ENCODE data around the gene RGCC.

Gene RGCC

GRCh38 chr13:41467425-41467945 is 10.1 kb downstream of the RGCC start:
- H3K4me1 ChIP-seq (ENCODE audit: insufficient read depth, low read length, poor library complexity, severe bottlenecking): peaks cover 53% of the 10 kb centered on the region
- no peaks in the 10 kb centered on the region for H3K36me3 ChIP-seq (ENCODE audit: insufficient read depth, low read length)
- TF ChIP-seq CTCF (conservative IDR thresholded peaks at IDR 0.05; ENCODE audit: low read length) (peak; percentile 31), EZH2phosphoT487 (IDR thresholded peaks at IDR 0.05; ENCODE audit: borderline replicate concordance) (no peak)
- H3K27me3 ChIP-seq (ENCODE audit: insufficient read depth, low read length, poor library complexity, severe bottlenecking): no peaks in the 10 kb centered on the region
- no peak overlapping the region for H3K4me3 ChIP-seq (ENCODE audit: low read length, poor library complexity, severe bottlenecking)
- H3K4me2 ChIP-seq (ENCODE audit: low read depth, low read length, poor library complexity, severe bottlenecking): peak overlapping the region; percentile 68
- H3K9me2 ChIP-seq (replicated peaks; ENCODE audit: low read depth, low read length): no peaks in the 10 kb centered on the region
- H4K20me1 ChIP-seq (ENCODE audit: insufficient read depth, low read length, poor library complexity, severe bottlenecking): no peaks in the 10 kb centered on the region
- H2AFZ ChIP-seq (ENCODE audit: low read length): no peak overlapping the region; the same call in 1 of the 2 replicates
- H3K79me2 ChIP-seq (ENCODE audit: insufficient read depth, low read length): no peaks in the 10 kb centered on the region
- H3F3A ChIP-seq (ENCODE audit: low read depth): peaks cover 5% of the 10 kb centered on the region; the same call in 1 of the 2 replicates
- peak overlapping the region; percentile 56 for H3K9ac ChIP-seq (ENCODE audit: low read depth, low read length, poor library complexity, severe bottlenecking)
- no peaks in the 10 kb centered on the region for H3K9me3 ChIP-seq (ENCODE audit: insufficient read depth, low read depth, low read length)

- H3K27me3 ChIP-seq (ENCODE audit: insufficient read depth, low read length, poor library complexity, severe bottlenecking): no peaks in the 10 kb centered on the region
- H2AFZ ChIP-seq (ENCODE audit: low read length): no peak overlapping the region
- H3K9me2 ChIP-seq (replicated peaks; ENCODE audit: low read depth, low read length): no peaks in the 10 kb centered on the region
- H3K36me3 ChIP-seq (ENCODE audit: insufficient read depth, low read length): no peaks in the 10 kb centered on the region
- H3K4me2 ChIP-seq (ENCODE audit: low read depth, low read length, poor library complexity, severe bottlenecking): no peak overlapping the region
- no peak overlapping the region for H3K4me3 ChIP-seq (ENCODE audit: low read length, poor library complexity, severe bottlenecking)
- no peaks in the 10 kb centered on the region for H4K20me1 ChIP-seq (ENCODE audit: insufficient read depth, low read length, poor library complexity, severe bottlenecking)
- H3K9ac ChIP-seq (ENCODE audit: low read depth, low read length, poor library complexity, severe bottlenecking): no peak overlapping the region
- H3F3A ChIP-seq (ENCODE audit: low read depth): peaks cover 5% of the 10 kb centered on the region; the same call in 1 of the 2 replicates
- no peaks in the 10 kb centered on the region for H3K9me3 ChIP-seq (ENCODE audit: insufficient read depth, low read depth, low read length)
- H3K4me1 ChIP-seq (ENCODE audit: insufficient read depth, low read length, poor library complexity, severe bottlenecking): peaks cover 44% of the 10 kb centered on the region
- no peaks in the 10 kb centered on the region for H3K79me2 ChIP-seq (ENCODE audit: insufficient read depth, low read length)
- no peak for TF ChIP-seq CTCF (conservative IDR thresholded peaks at IDR 0.05; ENCODE audit: low read length)
- no peak for TF ChIP-seq EZH2phosphoT487 (IDR thresholded peaks at IDR 0.05; ENCODE audit: borderline replicate concordance)
Observed at GRCh38 chr13:41468631-41469030, 11.3 kb downstream of the RGCC start.

- H3K9me2 ChIP-seq (replicated peaks; ENCODE audit: low read depth, low read length): no peaks in the 10 kb centered on the region
- H3K4me3 ChIP-seq (ENCODE audit: low read length, poor library complexity, severe bottlenecking): no peak overlapping the region
- H4K20me1 ChIP-seq (ENCODE audit: insufficient read depth, low read length, poor library complexity, severe bottlenecking): no peaks in the 10 kb centered on the region
- no peak overlapping the region for H3K4me2 ChIP-seq (ENCODE audit: low read depth, low read length, poor library complexity, severe bottlenecking)
- H3F3A ChIP-seq (ENCODE audit: low read depth): peaks cover 5% of the 10 kb centered on the region; the same call in 1 of the 2 replicates
- no peaks in the 10 kb centered on the region for H3K36me3 ChIP-seq (ENCODE audit: insufficient read depth, low read length)
- TF ChIP-seq EZH2phosphoT487 (IDR thresholded peaks at IDR 0.05; ENCODE audit: borderline replicate concordance) (no peak), CTCF (conservative IDR thresholded peaks at IDR 0.05; ENCODE audit: low read length) (no peak)
- H2AFZ ChIP-seq (ENCODE audit: low read length): no peak overlapping the region
- no peaks in the 10 kb centered on the region for H3K79me2 ChIP-seq (ENCODE audit: insufficient read depth, low read length)
- H3K9me3 ChIP-seq (ENCODE audit: insufficient read depth, low read depth, low read length): no peaks in the 10 kb centered on the region
- no peaks in the 10 kb centered on the region for H3K27me3 ChIP-seq (ENCODE audit: insufficient read depth, low read length, poor library complexity, severe bottlenecking)
- no peak overlapping the region for H3K9ac ChIP-seq (ENCODE audit: low read depth, low read length, poor library complexity, severe bottlenecking)
- peaks cover 30% of the 10 kb centered on the region for H3K4me1 ChIP-seq (ENCODE audit: insufficient read depth, low read length, poor library complexity, severe bottlenecking)
Observed at GRCh38 chr13:41470196-41470595, 12.8 kb downstream of the RGCC start.

All from Loucy (cell line).